ENCODE data around the gene PCNX2.

The PCNX2 gene

DNA sequence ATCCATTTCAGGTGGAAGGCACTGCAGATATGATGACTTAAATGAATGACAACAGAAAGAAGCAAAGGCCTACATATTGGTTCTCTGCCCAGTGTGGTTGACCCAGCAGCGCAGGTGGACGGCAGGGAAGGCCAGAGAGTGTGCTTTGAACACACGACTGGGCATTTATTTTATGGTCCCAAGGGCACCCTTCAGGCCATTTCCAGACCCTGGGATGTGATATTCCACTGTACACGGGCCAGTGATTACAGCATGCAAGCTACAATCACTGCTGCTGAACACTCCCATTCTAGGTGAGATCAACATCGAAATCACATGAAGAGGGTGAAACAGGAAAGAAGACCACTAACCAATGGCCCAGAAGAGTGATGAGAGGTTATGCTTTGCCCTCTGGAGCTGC is 33.8 kb downstream of the PCNX2 start:
- ATAC-seq (ENCODE audit: low read depth) (no peak), DNase-seq (ENCODE audit: low spot score) (no peak)
- Histone ChIP-seq H3K36me3 (ENCODE audit: low read depth) (peaks cover 55% of the 10 kb centered on the region), H3K27ac (ENCODE audit: poor library complexity, severe bottlenecking) (no peak overlapping the region), H3K4me1 (ENCODE audit: insufficient read depth, poor library complexity, severe bottlenecking) (peaks cover 5% of the 10 kb centered on the region), H3K27me3 (ENCODE audit: insufficient read depth, poor library complexity, severe bottlenecking) (no peaks in the 10 kb centered on the region), H3K9me3 (ENCODE audit: severe bottlenecking) (no peaks in the 10 kb centered on the region), H3K4me3 (ENCODE audit: severe bottlenecking) (no peak overlapping the region)
- TF ChIP-seq, protein P1, sequence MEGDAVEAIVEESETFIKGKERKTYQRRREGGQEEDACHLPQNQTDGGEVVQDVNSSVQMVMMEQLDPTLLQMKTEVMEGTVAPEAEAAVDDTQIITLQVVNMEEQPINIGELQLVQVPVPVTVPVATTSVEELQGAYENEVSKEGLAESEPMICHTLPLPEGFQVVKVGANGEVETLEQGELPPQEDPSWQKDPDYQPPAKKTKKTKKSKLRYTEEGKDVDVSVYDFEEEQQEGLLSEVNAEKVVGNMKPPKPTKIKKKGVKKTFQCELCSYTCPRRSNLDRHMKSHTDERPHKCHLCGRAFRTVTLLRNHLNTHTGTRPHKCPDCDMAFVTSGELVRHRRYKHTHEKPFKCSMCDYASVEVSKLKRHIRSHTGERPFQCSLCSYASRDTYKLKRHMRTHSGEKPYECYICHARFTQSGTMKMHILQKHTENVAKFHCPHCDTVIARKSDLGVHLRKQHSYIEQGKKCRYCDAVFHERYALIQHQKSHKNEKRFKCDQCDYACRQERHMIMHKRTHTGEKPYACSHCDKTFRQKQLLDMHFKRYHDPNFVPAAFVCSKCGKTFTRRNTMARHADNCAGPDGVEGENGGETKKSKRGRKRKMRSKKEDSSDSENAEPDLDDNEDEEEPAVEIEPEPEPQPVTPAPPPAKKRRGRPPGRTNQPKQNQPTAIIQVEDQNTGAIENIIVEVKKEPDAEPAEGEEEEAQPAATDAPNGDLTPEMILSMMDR (IDR thresholded peaks at IDR 0.05; ENCODE audit: poor library complexity, severe bottlenecking), result no peak

DNA sequence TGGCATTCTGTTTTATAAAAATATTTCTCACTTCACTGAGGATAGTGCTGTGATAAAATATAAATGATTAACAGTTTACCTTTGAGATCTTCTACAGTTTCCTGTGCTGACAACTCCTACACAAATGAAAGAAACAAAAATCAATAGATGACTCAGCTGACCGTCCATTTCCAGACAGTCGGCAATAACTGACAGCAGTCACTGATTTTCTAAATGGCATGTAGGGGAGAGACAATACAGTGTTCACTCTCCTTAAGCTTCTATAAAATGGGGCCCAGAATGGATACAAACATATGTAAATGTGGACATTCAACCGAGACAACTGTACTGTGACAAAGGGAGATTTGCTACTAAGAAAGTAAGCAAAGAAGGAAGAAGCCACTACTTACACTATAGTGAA is 34.3 kb downstream of the PCNX2 start:
- ATAC-seq (ENCODE audit: low read depth) (no peak), DNase-seq (ENCODE audit: low spot score) (no peak)
- Histone ChIP-seq H3K4me1 (ENCODE audit: insufficient read depth, poor library complexity, severe bottlenecking) (peaks cover 5% of the 10 kb centered on the region), H3K27me3 (ENCODE audit: insufficient read depth, poor library complexity, severe bottlenecking) (no peaks in the 10 kb centered on the region), H3K9me3 (ENCODE audit: severe bottlenecking) (no peaks in the 10 kb centered on the region), H3K4me3 (ENCODE audit: severe bottlenecking) (no peak overlapping the region), H3K36me3 (ENCODE audit: low read depth) (peaks cover 55% of the 10 kb centered on the region), H3K27ac (ENCODE audit: poor library complexity, severe bottlenecking) (no peak overlapping the region)
- TF ChIP-seq, protein P1 (IDR thresholded peaks at IDR 0.05; ENCODE audit: poor library complexity, severe bottlenecking), result no peak

DNA sequence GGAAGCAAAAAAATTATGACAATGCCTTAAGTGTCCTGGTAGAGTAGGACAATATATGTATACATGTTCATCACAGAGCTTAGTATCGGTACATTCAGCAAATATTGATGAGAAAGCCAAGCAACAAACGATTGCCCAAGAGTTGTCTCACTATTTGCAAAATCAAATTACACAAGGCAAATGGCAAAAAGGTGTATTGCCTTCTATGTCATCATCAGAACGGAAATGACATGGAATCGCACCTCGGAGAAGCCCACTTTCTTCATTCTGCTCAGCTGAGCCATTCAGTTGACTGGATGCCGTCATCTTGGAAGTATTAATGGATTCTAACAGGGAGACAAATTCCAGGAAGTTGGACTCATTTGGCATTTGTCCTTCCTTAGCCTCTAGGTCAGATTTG is 37.7 kb downstream of the PCNX2 start:
- Histone ChIP-seq H3K36me3 (ENCODE audit: low read depth) (peaks cover 53% of the 10 kb centered on the region), H3K27me3 (ENCODE audit: insufficient read depth, poor library complexity, severe bottlenecking) (no peaks in the 10 kb centered on the region), H3K4me3 (ENCODE audit: severe bottlenecking) (no peak overlapping the region), H3K4me1 (ENCODE audit: insufficient read depth, poor library complexity, severe bottlenecking) (peaks cover 5% of the 10 kb centered on the region), H3K27ac (ENCODE audit: poor library complexity, severe bottlenecking) (no peak overlapping the region), H3K9me3 (ENCODE audit: severe bottlenecking) (no peaks in the 10 kb centered on the region)
- no peak for ATAC-seq (ENCODE audit: low read depth)
- DNase-seq (ENCODE audit: low spot score), result no peak
- TF ChIP-seq, protein P1 (IDR thresholded peaks at IDR 0.05; ENCODE audit: poor library complexity, severe bottlenecking), result no peak

DNA sequence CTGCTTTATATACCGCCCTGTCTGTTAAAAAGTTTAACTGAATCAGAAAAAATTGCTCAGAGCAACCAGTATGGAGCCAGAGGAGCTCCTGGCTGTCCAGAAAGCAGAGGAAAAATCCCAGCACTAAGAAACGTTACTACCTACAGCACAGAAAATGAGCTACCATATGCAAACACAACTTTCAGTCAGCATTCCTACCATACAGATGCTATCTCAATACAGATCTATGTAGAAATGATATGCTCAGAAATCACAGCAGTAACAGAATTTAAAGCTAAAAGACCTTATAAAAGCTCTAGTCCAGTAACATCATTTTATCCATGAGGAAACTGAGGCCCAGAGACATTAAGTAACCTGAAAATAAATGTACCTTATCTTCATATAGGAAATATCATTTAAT is 38.7 kb downstream of the PCNX2 start:
- ATAC-seq (ENCODE audit: low read depth) (no peak), DNase-seq (ENCODE audit: low spot score) (no peak)
- no peaks in the 10 kb centered on the region for H3K27me3 ChIP-seq (ENCODE audit: insufficient read depth, poor library complexity, severe bottlenecking)
- H3K9me3 ChIP-seq (ENCODE audit: severe bottlenecking), result no peaks in the 10 kb centered on the region
- TF ChIP-seq, protein P1 (IDR thresholded peaks at IDR 0.05; ENCODE audit: poor library complexity, severe bottlenecking), result no peak
- H3K27ac ChIP-seq (ENCODE audit: poor library complexity, severe bottlenecking), result no peak overlapping the region
- H3K4me3 ChIP-seq (ENCODE audit: severe bottlenecking), result no peak overlapping the region
- peaks cover 54% of the 10 kb centered on the region for H3K36me3 ChIP-seq (ENCODE audit: low read depth)
- peaks cover 5% of the 10 kb centered on the region for H3K4me1 ChIP-seq (ENCODE audit: insufficient read depth, poor library complexity, severe bottlenecking)

DNA sequence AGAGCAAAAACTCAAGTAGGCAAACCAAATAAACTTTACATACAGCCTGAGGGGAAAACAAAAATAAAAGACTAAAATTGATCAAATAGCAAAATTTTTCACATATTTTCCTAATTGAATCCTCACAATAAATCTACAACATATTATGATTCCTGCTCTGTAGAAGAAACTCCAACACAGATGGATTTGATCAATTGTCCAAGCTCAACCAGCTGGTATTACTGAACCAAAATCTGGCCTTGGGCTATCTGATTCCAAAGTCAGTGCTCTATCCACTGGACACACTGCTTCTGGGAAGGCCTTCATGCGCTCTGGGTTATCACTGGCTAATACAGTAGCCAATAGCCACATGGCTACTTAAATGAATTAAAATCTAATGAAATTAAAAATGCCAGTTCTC is 39.3 kb downstream of the PCNX2 start:
- Histone ChIP-seq H3K4me3 (ENCODE audit: severe bottlenecking) (no peak overlapping the region), H3K27me3 (ENCODE audit: insufficient read depth, poor library complexity, severe bottlenecking) (no peaks in the 10 kb centered on the region), H3K36me3 (ENCODE audit: low read depth) (peaks cover 51% of the 10 kb centered on the region), H3K4me1 (ENCODE audit: insufficient read depth, poor library complexity, severe bottlenecking) (peaks cover 3% of the 10 kb centered on the region), H3K9me3 (ENCODE audit: severe bottlenecking) (no peaks in the 10 kb centered on the region), H3K27ac (ENCODE audit: poor library complexity, severe bottlenecking) (no peak overlapping the region)
- DNase-seq (ENCODE audit: low spot score) (no peak), ATAC-seq (ENCODE audit: low read depth) (no peak)
- TF ChIP-seq, protein P1 (IDR thresholded peaks at IDR 0.05; ENCODE audit: poor library complexity, severe bottlenecking), result no peak

All from RWPE2 (cell line).